ENCODE data around the gene BYSL. TPM values are rescaled to one million over a fixed set of nuclear protein-coding genes. Genes with fewer than 3 reads are reported as not detected.

BYSL gene
- total RNA-seq, 1 experiment from 2014 or later: 58.0 TPM

DNA sequence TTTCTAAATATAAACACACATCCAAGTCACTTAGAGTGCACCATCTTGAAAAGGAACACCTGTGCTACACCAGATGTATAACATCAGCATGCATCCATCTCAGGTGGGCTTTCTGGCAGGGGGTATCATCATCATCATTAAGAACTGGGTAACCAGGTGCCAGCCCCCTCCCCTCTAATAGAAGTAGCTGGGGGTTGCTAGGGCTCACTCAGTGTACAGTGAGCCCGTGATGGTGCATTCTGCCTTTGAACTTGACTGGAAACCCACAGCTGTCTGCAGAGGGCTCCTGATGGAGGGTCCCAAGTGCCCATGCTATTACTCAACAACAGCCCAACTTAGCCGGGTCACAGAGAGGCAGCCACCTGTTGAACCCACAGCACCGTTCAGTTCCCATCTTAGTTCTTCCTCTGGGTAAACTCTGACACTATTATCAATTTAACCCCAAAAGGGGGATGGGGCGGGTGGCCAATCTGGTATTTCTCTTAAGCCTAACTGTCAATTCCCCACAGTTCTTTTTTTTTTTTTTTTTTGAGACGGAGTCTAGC lies 53.1 kb downstream of the BYSL start:
- TF ChIP-seq, protein P1, sequence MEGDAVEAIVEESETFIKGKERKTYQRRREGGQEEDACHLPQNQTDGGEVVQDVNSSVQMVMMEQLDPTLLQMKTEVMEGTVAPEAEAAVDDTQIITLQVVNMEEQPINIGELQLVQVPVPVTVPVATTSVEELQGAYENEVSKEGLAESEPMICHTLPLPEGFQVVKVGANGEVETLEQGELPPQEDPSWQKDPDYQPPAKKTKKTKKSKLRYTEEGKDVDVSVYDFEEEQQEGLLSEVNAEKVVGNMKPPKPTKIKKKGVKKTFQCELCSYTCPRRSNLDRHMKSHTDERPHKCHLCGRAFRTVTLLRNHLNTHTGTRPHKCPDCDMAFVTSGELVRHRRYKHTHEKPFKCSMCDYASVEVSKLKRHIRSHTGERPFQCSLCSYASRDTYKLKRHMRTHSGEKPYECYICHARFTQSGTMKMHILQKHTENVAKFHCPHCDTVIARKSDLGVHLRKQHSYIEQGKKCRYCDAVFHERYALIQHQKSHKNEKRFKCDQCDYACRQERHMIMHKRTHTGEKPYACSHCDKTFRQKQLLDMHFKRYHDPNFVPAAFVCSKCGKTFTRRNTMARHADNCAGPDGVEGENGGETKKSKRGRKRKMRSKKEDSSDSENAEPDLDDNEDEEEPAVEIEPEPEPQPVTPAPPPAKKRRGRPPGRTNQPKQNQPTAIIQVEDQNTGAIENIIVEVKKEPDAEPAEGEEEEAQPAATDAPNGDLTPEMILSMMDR (IDR thresholded peaks at IDR 0.05; ENCODE audit: unreplicated experiment): no peak

DNA sequence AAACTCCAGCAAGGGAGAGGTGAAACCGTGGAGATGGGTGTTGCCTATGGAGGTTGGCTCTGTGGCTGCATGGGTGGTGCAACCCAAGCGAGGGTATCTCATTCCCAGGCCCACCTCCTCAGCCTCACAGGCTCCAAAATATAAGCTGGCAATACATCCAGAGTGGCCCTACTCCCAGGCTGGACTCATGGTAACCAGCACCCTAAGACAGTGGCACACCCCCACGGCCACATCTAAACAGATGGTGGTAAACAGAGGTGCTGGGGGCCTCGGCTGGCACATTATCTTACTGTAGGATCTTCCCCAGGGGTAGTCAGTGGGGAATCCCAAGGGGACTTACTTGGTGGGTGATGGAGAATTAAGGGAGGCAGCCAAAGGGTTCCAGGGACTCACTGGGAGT lies 54.0 kb downstream of the BYSL start:
- TF ChIP-seq, protein P1 (IDR thresholded peaks at IDR 0.05; ENCODE audit: unreplicated experiment): no peak
- Mint-ChIP-seq H3K9me3 (ENCODE audit: unreplicated experiment) (no peaks in the 10 kb centered on the region), H3K27ac (ENCODE audit: low read depth, unreplicated experiment) (no peak overlapping the region), H3K36me3 (ENCODE audit: insufficient read depth, unreplicated experiment) (peaks cover 25% of the 10 kb centered on the region), H3K4me3 (ENCODE audit: unreplicated experiment) (no peak overlapping the region), H3K27me3 (ENCODE audit: insufficient read depth, unreplicated experiment) (no peaks in the 10 kb centered on the region), H3K4me1 (ENCODE audit: insufficient read depth, unreplicated experiment) (peaks cover 6% of the 10 kb centered on the region)
- intact Hi-C loops (cut with micrococcal nuclease): no loop called here
- no peak for DNase-seq (ENCODE audit: unreplicated experiment)
- ChIA-PET POLR2A (interaction anchor here (0.7 kb wide), 2 partner anchors 12 to 20 kb away, joined by 3 to 4 read pairs; no protein-coding TSS in a partner anchor), CTCF (interaction anchor here (0.6 kb wide), 1 partner anchor 224 kb away, joined by 5 read pairs; no protein-coding TSS in a partner anchor)
- no TSS peak for BruUV-seq (replicated peaks)

More for the DNA sequence above, 53.1 kb downstream of the BYSL start:
- Mint-ChIP-seq H3K4me1 (ENCODE audit: insufficient read depth, unreplicated experiment) (peaks cover 6% of the 10 kb centered on the region), H3K27ac (ENCODE audit: low read depth, unreplicated experiment) (no peak overlapping the region), H3K4me3 (ENCODE audit: unreplicated experiment) (no peak overlapping the region), H3K27me3 (ENCODE audit: insufficient read depth, unreplicated experiment) (no peaks in the 10 kb centered on the region), H3K36me3 (ENCODE audit: insufficient read depth, unreplicated experiment) (peaks cover 21% of the 10 kb centered on the region), H3K9me3 (ENCODE audit: unreplicated experiment) (no peaks in the 10 kb centered on the region)
- no peak for DNase-seq (ENCODE audit: unreplicated experiment)
- CTCF ChIA-PET: no interaction called here
- POLR2A ChIA-PET: interaction anchor here (0.7 kb wide), 1 partner anchor 11 kb away, joined by 4 read pairs; no protein-coding TSS in a partner anchor
- no TSS peak for BruUV-seq (replicated peaks)
- intact Hi-C loops (cut with micrococcal nuclease): no loop called here

DNA sequence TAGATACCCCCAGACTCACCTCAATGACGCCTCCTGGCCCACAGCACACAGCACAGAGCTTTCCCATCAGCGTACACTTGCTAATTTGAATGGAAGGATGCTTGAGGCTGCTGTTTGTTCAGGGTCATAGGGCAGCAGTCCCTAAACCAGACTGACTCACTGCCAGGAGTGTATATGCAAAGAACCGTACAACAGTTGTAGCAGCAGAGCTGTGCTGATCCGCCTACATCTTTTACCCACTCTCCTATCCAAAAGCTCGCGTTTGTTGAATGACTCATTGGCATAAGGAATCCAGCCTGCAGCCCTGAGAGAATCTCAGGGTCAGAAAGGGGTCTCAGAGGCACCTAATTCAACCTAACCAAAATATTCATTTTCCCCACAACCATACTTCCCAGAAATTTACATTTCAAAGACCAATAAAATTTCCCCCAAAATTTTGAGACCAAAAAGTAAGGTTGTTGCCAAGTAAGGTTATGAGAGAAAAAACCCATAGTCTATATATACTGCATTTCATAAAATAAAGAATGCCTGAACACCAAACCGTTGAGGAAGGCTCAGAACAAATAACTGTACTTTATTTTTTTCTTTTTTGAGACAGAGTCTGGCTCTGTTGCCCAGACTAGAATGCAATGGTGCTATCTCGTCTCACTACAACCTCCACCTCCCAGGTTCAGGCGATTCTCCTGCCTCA lies 55.6 kb downstream of the BYSL start:
- H3K4me1 Mint-ChIP-seq (ENCODE audit: insufficient read depth, unreplicated experiment): no peaks in the 10 kb centered on the region
- POLR2A ChIA-PET: interaction anchor here (1.0 kb wide), 1 partner anchor 68 kb away, joined by 3 read pairs; no protein-coding TSS in a partner anchor
- TF ChIP-seq, protein P1 (IDR thresholded peaks at IDR 0.05; ENCODE audit: unreplicated experiment): no peak
- no peaks in the 10 kb centered on the region for H3K27me3 Mint-ChIP-seq (ENCODE audit: insufficient read depth, unreplicated experiment)
- H3K36me3 Mint-ChIP-seq (ENCODE audit: insufficient read depth, unreplicated experiment): peaks cover 23% of the 10 kb centered on the region
- DNase-seq (ENCODE audit: unreplicated experiment): peak; percentile 65
- CTCF ChIA-PET: no interaction called here
- H3K9me3 Mint-ChIP-seq (ENCODE audit: unreplicated experiment): no peaks in the 10 kb centered on the region
- no peak overlapping the region for H3K27ac Mint-ChIP-seq (ENCODE audit: low read depth, unreplicated experiment)
- intact Hi-C loops (cut with micrococcal nuclease): no loop called here
- no TSS peak for BruUV-seq (replicated peaks)
- H3K4me3 Mint-ChIP-seq (ENCODE audit: unreplicated experiment): no peak overlapping the region

Other genes with a start within 250 kb of the BYSL start
- gene TFEB, start 185.9 kb upstream of the BYSL start, total RNA-seq (2022): 11.8 and 16.2 TPM in 2 replicates
- not detected in 2 replicates for gene PGC, start 174.1 kb upstream of the BYSL start, total RNA-seq (2022)
- 3.9 and 5.3 TPM in 2 replicates for gene FRS3, start 141.6 kb upstream of the BYSL start, total RNA-seq (2022)
- 0.93 and 1.5 TPM in 2 replicates for gene PRICKLE4, start 140.7 kb upstream of the BYSL start, total RNA-seq (2022)
- gene TOMM6, start 133.8 kb upstream of the BYSL start, total RNA-seq (2022): 202 and 227 TPM in 2 replicates
- 4.1 and 4.3 TPM in 2 replicates for gene USP49, start 26.1 kb upstream of the BYSL start, total RNA-seq (2022)
- 27.6 and 29.2 TPM in 2 replicates for gene MED20, start 360 bp upstream of the BYSL start, total RNA-seq (2022)
- 52.5 and 75.8 TPM in 2 replicates for gene CCND3, start 20.3 kb downstream of the BYSL start, total RNA-seq (2022)
- 23.8 and 25.8 TPM in 2 replicates for gene TAF8, start 129.0 kb downstream of the BYSL start, total RNA-seq (2022)
- 19.5 and 31.9 TPM in 2 replicates for gene C6orf132, start 221.1 kb downstream of the BYSL start, total RNA-seq (2022)

All from MCF 10A (cell line).